ENCODE results near the gene GAR1.
"Not testable (repeated sequence)": the region's sequence is repeated elsewhere in the genome, so short reads cannot be mapped to it uniquely, and the experiment has no call there.

Gene GAR1

GRCh38 chr4:109846395-109847098, 31.0 kb downstream of the GAR1 start:
- no peak for DNase-seq (ENCODE audit: low read depth)

- no peak for DNase-seq (ENCODE audit: low read depth)
Observed at GRCh38 chr4:109847896-109848442, 32.4 kb downstream of the GAR1 start, which contains the start of gene LRIT3. TSS of gene LRIT3 (plus strand) at chr4:109848107. CDS start at chr4:109848202, 95 bp downstream.

- DNase-seq (ENCODE audit: low read depth): no peak
Observed at GRCh38 chr4:109848501-109848900, 32.9 kb downstream of the GAR1 start.

DNA sequence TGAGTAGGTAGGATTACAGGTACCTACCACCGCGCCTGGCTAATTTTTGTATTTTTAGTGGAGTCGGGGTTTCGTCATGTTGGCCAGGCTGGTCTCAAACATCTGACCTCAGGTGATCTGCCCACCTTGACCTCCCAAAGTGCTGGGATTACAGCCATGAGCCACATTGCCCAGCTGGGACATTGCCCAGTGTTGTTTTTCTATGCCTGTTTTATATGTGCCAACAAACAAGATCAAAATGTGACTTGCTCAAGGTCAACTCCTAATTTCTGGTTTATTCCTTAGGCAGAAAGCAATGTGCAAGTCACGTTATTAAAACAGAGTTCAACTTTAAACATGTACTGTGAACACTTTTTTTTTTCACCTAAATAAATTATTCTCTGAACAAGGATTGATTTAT, 35.0 kb downstream of the GAR1 start:
- no peak for DNase-seq (ENCODE audit: low read depth)

- not testable (repeated sequence) for DNase-seq (ENCODE audit: low read depth)
Observed at GRCh38 chr4:109859426-109860300, 44.1 kb downstream of the GAR1 start.

GRCh38 chr4:109861271-109861670, 45.7 kb downstream of the GAR1 start:
- DNase-seq (ENCODE audit: low read depth): no peak

DNA sequence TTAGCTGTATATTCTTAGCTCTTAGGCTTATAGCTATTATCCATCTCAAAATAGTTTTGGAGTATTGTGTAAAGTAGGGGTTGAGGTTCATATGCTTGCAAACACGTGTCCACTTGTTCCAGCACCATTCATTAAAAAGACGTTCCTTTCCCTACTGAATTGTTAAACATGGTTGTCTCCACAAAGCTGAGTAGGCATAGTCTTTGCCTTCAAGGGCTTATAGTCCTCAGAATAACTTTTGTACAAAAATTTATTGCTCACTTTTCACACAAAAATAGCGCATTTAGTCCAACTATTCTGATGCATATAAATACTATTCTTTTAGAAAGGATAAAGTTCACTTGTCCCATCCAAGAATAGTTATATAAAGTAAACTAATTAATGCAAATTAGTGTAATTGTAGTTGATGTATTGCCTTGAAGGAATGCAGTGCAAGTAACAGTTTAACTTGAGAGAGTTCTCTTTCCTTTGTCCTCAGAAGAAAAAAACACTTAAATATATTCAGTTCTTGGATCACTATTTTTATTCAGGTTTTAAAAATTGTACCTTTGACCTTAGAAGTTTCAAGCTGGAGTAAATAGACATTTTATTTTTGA, 46.5 kb downstream of the GAR1 start:
- DNase-seq (ENCODE audit: low read depth): no peak

DNA sequence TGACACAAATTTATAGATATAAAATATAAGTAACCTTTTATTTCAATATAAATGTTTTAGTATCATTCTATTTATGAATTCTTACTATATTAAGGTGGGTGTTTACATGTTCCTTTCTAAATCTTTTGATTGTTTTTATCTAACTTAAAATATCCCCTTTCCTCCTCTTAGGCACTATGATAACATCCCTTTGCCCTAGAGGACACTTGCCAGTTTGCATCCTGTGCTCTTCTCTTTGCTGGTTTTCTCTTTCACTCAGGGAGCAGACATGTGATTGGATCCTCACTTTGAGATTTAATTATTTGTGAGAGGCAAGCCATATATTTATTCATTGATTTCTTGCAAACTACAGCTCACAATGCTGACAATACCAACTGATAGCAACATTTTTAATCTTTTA, 48.6 kb downstream of the GAR1 start:
- no peak for DNase-seq (ENCODE audit: low read depth)

DNA sequence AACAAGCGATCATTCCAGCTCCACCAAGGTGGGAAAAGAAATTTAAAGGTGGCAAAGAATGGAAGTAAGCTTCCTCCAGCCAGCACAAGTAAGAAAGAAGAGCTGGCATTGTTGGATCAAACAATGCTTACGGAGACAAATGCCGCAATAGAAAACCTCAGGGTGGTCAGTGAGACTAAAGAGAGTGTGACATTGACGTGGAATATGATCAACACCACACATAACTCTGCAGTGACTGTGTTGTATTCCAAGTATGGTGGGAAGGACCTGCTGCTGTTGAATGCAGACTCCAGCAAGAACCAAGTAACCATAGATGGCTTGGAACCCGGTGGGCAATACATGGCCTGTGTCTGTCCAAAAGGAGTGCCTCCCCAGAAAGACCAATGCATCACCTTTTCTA, 54.5 kb downstream of the GAR1 start:
- DNase-seq (ENCODE audit: low read depth): no peak

GRCh38 chr4:109872065-109872464, 56.5 kb downstream of the GAR1 start:
- no peak for DNase-seq (ENCODE audit: low read depth)

DNA sequence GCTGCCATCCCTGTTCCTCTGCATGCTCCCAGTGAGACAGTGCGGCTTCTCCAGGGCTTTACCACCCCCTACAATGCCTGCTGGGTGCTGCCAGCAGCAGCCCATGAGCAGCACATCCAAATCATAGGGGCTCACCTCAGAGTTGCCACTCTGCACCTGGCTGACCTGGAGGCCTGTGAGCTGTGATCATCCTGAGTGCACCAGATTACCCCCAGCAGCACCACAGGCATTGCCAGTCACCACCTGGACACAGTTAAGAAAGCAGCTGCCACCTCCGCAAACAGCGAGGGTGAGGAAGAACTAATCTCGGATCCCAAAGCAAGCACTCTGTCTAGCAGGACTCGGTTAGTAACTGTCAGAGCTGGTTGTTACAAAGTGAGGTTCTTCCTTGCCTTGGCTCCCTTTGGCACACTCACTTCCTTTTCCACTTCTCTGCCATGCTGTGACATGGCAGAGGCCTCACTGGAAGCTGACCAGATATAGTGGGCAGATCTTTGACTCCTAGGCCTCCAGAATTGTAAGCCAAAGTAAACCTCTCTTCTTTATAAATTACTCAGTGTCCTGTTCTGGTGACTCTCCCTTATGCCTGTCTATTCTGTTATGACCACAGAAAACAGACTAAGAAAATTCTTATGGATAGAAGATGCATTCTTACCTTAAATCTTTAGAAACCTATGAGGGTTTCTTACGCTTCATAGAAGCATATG, 57.5 kb downstream of the GAR1 start:
- no peak for DNase-seq (ENCODE audit: low read depth)

DNA sequence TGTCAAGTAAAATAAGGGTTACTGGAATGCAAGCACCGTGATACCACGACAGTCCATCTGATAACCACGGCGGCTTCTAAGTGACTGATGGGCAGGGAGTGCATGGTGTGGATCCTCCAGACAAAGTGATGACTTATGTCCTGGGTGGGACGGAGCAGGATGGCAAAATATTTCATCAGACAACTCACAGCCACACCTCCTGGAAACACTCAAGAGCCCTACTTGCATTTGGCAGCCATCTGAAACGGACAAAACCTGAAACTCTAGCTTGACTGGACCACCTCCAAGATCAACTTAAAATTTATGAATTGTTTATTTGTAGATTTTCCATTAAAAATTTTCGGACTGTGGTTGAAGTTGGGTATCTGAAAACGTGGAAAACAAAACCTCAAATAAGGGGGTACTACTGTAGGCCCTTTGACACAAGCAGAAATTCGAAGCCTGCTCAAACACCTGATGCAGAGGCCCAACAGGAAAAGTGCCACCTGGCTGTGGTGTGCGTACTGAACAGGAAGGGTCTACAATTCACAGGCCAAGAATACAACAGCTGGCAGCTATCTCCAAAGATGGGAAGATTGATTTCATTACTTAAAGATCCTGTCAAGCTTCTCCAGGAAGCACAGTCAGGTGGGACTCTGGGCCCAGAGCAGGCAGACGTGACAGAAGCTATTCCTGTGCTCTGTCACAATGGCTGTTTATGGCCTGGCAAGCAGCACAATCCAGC, 58.4 kb downstream of the GAR1 start:
- DNase-seq (ENCODE audit: low read depth): no peak

Measured in HS-27A (cell line).